HG03457 (cell line): ENCODE measurements around the gene SAP30L.

Source experiments
- ATAC-seq: cut with Tn5 transposase; IDR thresholded peaks from one replicate; pipeline ENCODE4 v1.9.1; 2021; ENCODE audit warnings: moderate number of reproducible peaks; ENCODE audit not compliant: unreplicated experiment

The SAP30L gene

GRCh38 chr5:154505567-154505966 lies 59.8 kb downstream of the SAP30L start:
- ATAC-seq = no peak

DNA sequence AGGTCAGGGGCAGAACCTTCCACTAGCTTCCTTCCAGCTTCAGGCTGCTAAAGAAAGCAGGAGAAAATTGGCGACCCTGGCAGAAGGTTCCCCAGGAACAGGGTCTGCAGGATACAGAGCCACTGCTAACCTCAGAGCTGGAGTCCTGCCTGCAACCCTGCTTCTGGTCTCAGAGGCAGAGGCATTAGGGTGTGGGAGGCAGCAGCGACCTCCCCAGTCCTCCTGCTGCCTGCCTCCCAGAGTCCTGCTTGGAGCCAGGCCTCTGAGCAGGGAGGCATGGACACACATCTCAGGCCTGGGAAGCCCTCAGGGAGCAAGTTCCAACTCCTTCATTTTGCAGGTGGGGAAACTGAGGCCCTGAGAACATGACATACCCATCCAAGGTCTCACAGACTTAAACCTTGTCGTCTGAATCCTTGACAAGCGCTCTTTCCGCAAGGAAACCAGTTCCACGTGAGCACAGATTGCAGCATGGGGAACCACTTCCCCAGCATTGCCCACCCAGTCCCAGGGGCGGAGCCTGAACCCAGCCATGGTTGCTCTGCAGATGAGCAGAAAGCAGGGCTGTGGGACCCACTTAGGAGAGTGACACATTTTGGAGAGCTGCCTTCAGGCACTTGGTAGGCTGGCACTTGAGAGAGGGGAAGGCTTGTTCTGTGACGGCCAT lies 60.4 kb downstream of the SAP30L start:
- ATAC-seq = no peak

- ATAC-seq = no peak
Measured at GRCh38 chr5:154506716-154507080, 60.9 kb downstream of the SAP30L start.

GRCh38 chr5:154508114-154508513 lies 62.3 kb downstream of the SAP30L start:
- no peak for ATAC-seq

DNA sequence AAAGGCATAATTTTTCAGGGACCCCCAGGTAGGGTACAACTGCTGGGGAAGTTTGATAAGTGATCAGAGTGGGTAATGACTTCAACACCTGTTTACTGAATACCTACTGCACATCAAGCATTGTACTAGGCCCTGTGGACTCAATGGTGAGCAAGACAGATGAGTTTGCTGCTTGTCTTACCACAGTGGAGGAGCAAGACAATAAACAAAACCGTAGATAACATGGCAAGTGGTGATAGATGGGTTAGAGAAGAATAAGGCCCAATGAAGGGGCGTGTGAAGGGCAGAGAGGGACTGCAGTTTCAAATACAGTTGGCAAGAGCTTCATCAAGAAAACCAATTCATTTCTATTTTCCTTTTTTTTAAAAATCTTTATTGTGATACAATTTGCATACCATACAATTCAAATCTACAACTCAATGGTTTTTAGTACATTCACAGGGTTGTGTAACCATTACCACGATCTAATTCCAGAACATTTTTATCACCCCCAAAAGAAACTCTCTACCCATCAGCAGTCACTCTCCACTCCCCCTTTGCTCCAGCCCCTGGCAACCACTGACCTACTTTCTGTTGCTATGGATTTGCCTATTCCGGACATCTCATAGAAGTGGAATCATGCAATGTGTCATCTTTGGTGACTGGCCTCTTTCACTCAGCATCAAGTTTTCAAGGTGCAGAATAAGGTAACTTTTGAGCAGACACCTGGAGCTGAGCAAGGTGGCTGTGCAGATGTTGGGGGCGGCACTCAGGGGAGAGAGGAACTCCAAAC lies 64.2 kb downstream of the SAP30L start:
- no peak for ATAC-seq
